Activated CD4-positive, alpha-beta T cell treated with anti-CD3 and anti-CD28 coated beads for 36 hours (primary cell): ENCODE data around the gene PPARGC1A. TPM values are rescaled to one million over a fixed set of nuclear protein-coding genes. Genes with fewer than 3 reads are reported as not detected.

Experiments
- ATAC-seq: fragments of 200-7000 bp; cut with Tn5 transposase; one replicate; pipeline ENCODE4 v1.10.0; 2021; ENCODE audit warnings: mild to moderate bottlenecking, moderate library complexity
- CTCF ChIA-PET: fragments of 350-600 bp; sonication (Branson Sonifier 250); formaldehyde crosslinking; loops from one replicate; lab custom pipeline; 2021; ENCODE audit warnings: antibody characterized with exemption; lab: Charles Lee
- POLR2A ChIA-PET: fragments of 350-600 bp; sonication (Branson Sonifier 250); formaldehyde crosslinking; loops from one replicate; lab custom pipeline; 2021; ENCODE audit warnings: antibody characterized with exemption, inconsistent platforms; lab: Charles Lee
- DNase-seq: peaks from one replicate; pipeline ENCODE4 v3.0.0-alpha.2; 2020
- H3K27ac Mint-ChIP-seq: one replicate; pipeline ENCODE4 v1.8.0; 2021; ENCODE audit warnings: mixed read lengths
- H3K27me3 Mint-ChIP-seq: one replicate; pipeline ENCODE4 v1.8.0; 2021; ENCODE audit warnings: mixed read lengths
- H3K36me3 Mint-ChIP-seq: one replicate; pipeline ENCODE4 v1.8.0; 2021; ENCODE audit warnings: low read depth, mixed read lengths
- H3K4me1 Mint-ChIP-seq: one replicate; pipeline ENCODE4 v1.8.0; 2021; ENCODE audit warnings: mixed read lengths
- H3K4me3 Mint-ChIP-seq: one replicate; pipeline ENCODE4 v1.8.0; 2021; ENCODE audit warnings: mild to moderate bottlenecking, moderate library complexity, mixed read lengths
- H3K9me3 Mint-ChIP-seq: one replicate; pipeline ENCODE4 v1.8.0; 2021; ENCODE audit warnings: low read depth, mixed read lengths
- intact Hi-C, 2 experiments: fragments of 100-400 bp; cut with DNase I in 1 of 2; cut with micrococcal nuclease in 1 of 2; formaldehyde crosslinking; loops; one replicate each; pipeline versions ENCODE4 v1.14.2 to v1.15.1; 2022 to 2024; cut with DNase I, micrococcal nuclease
- total RNA-seq, 2 experiments: library from RNA; stranded (reverse); gene quantifications; one replicate each; pipeline ENCODE4 v1.2.3, GENCODE V29; 2021

Gene PPARGC1A, protein sequence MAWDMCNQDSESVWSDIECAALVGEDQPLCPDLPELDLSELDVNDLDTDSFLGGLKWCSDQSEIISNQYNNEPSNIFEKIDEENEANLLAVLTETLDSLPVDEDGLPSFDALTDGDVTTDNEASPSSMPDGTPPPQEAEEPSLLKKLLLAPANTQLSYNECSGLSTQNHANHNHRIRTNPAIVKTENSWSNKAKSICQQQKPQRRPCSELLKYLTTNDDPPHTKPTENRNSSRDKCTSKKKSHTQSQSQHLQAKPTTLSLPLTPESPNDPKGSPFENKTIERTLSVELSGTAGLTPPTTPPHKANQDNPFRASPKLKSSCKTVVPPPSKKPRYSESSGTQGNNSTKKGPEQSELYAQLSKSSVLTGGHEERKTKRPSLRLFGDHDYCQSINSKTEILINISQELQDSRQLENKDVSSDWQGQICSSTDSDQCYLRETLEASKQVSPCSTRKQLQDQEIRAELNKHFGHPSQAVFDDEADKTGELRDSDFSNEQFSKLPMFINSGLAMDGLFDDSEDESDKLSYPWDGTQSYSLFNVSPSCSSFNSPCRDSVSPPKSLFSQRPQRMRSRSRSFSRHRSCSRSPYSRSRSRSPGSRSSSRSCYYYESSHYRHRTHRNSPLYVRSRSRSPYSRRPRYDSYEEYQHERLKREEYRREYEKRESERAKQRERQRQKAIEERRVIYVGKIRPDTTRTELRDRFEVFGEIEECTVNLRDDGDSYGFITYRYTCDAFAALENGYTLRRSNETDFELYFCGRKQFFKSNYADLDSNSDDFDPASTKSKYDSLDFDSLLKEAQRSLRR
- not detected for total RNA-seq

DNA sequence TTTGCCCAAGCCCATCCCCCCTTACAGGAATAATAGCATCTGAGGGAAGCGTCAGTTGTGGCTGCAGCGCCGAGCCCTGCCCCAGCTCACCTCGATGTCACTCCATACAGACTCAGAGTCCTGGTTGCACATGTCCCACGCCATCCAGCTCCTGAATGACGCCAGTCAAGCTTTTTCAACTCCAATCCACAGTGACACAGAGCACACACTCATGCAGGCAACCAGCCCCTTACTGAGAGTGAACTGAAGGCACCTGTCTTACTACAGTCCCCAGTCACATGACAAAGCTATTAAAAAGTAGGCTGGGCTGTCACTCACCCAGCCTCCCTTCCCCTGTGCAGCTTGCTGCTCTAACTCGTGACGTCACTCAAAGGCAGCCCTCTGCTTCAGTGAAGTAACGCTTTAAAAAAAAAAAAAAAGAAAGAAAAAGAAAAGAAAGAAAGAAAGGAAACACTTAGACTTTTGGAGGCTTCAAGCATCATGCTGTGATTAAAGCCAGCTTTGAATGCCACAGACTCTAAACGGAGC lies at the start of gene PPARGC1A:
TSS of gene PPARGC1A (minus strand) at position 234 of the 528 bp plus-strand sequence. CDS start at position 144, 90 bp downstream.
- Mint-ChIP-seq H3K9me3 (no peaks in the 10 kb centered on the region), H3K27ac (no peak within 1 kb of the TSS), H3K4me1 (peaks cover 19% of the 10 kb centered on the region), H3K36me3 (no peaks in the 10 kb centered on the region), H3K4me3 (peak within 1 kb of the TSS; percentile 26), H3K27me3 (peaks cover 25% of the 10 kb centered on the region)
- ATAC-seq (peak; percentile 51), DNase-seq (peak; percentile 9)
- POLR2A ChIA-PET, result no interaction called here
- CTCF ChIA-PET, result interaction anchor here (0.6 kb wide), 1 partner anchor 309 kb away, joined by 3 read pairs; no protein-coding TSS in a partner anchor
- intact Hi-C loops, result no loop called here

DNA sequence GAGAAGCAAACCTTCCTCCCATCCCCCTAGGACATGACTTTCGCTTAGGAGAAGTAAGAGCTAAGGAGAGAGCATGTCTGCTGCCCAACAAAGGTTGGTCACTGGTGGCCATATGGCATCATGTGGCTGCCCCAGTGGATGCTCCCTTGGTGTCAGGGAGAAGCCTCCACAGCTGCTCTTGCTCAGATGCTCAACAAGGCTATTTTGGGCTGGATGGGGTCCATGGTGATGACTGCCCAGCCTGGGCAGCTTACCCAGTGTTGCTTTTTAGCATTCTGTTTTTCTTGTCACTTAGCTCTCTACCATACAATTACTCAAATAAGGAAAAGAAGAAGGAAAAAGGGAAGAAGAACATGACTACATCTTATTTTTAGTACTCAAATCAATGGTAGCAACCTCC lies 48.9 kb upstream of the PPARGC1A start:
- H3K4me3 Mint-ChIP-seq, result no peak overlapping the region
- H3K4me1 Mint-ChIP-seq, result no peaks in the 10 kb centered on the region
- peaks cover 5% of the 10 kb centered on the region for H3K27me3 Mint-ChIP-seq
- H3K27ac Mint-ChIP-seq, result no peak overlapping the region
- ChIA-PET POLR2A (no interaction called here), CTCF (no interaction called here)
- intact Hi-C loops, result no loop called here
- no peak for ATAC-seq
- no peaks in the 10 kb centered on the region for H3K36me3 Mint-ChIP-seq
- DNase-seq, result no peak
- no peaks in the 10 kb centered on the region for H3K9me3 Mint-ChIP-seq

DNA sequence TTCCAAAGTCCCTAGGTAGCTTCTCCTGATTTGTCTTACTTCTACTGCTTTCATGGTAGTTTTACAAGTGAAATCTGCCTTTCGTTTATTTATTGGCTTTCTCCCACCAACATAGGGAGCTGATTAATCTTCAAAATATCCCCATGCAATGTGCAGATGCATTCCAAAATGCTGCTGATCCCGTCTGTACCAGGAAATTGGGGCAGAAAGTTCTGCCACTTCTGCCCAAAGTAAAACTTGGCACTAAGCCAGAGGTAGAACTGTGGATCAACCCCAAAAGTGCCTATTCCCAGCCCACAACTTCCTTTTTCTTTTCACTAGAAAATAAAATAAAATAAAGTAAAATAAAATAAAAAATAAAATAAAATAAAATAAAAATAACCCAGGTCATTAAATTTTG lies 47.3 kb upstream of the PPARGC1A start:
- intact Hi-C loops, result no loop called here
- no peak for DNase-seq
- Mint-ChIP-seq H3K4me1 (no peaks in the 10 kb centered on the region), H3K27ac (no peak overlapping the region), H3K9me3 (no peaks in the 10 kb centered on the region), H3K27me3 (no peaks in the 10 kb centered on the region), H3K4me3 (no peak overlapping the region), H3K36me3 (no peaks in the 10 kb centered on the region)
- no peak for ATAC-seq
- CTCF ChIA-PET, result interaction anchor here (0.6 kb wide), 1 partner anchor 697 kb away, joined by 3 read pairs; no protein-coding TSS in a partner anchor
- POLR2A ChIA-PET, result no interaction called here

DNA sequence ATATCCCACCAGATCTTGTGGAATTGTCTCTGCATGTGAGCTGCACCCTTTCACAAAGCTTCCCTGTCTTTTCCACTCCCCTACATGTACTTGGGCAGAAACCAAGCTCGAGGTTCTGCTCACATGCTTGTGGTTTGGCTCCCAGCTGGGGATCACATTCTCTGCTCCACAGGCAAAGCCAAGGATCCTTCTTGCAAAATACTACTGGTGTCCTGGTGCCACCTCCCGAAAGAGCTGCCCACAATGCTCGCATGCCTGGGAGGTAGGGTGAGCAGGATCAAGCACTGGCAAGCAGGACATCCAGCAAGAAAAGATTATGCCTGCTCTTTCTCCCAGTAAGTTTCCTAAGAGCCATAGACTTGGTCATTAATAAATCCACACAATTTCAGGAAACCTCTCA lies 45.1 kb upstream of the PPARGC1A start:
- ATAC-seq (no peak), DNase-seq (no peak)
- Mint-ChIP-seq H3K27me3 (no peaks in the 10 kb centered on the region), H3K4me3 (no peak overlapping the region), H3K9me3 (no peaks in the 10 kb centered on the region), H3K27ac (no peak overlapping the region), H3K4me1 (no peaks in the 10 kb centered on the region), H3K36me3 (no peaks in the 10 kb centered on the region)
- POLR2A ChIA-PET, result no interaction called here
- intact Hi-C loops, result no loop called here
- CTCF ChIA-PET, result no interaction called here

DNA sequence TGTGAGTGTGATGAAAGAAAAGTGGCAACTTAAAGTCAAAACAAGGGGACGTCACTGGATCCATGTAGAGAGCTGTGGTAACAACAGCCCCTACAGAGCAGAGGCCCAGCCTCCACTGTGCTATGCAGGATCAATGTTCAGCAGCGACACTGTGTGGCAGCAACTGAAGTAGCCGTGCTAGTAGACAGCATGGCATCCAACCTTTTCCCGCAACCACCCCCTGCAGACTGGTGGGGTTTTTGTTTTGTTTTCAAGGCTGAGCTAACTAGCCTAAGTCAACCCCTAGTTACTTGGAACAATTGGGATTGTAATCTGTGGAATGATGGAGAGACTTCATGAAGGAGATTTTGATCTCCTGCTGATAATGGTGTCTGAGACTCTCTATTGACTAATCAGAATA lies 44.4 kb upstream of the PPARGC1A start:
- Mint-ChIP-seq H3K9me3 (no peaks in the 10 kb centered on the region), H3K27ac (no peak overlapping the region), H3K27me3 (no peaks in the 10 kb centered on the region), H3K36me3 (no peaks in the 10 kb centered on the region), H3K4me3 (no peak overlapping the region), H3K4me1 (no peaks in the 10 kb centered on the region)
- intact Hi-C loops, result no loop called here
- CTCF ChIA-PET, result no interaction called here
- DNase-seq, result no peak
- ATAC-seq, result no peak
- POLR2A ChIA-PET, result no interaction called here

- Mint-ChIP-seq H3K4me1 (no peaks in the 10 kb centered on the region), H3K27ac (no peak overlapping the region), H3K4me3 (no peak overlapping the region), H3K36me3 (no peaks in the 10 kb centered on the region), H3K27me3 (no peaks in the 10 kb centered on the region), H3K9me3 (no peaks in the 10 kb centered on the region)
- intact Hi-C loops, result no loop called here
- POLR2A ChIA-PET, result no interaction called here
- ATAC-seq, result no peak
- CTCF ChIA-PET, result no interaction called here
- no peak for DNase-seq
Measured at GRCh38 chr4:23932901-23933308, 43.1 kb upstream of the PPARGC1A start.

- Mint-ChIP-seq H3K4me1 (no peaks in the 10 kb centered on the region), H3K4me3 (no peak overlapping the region), H3K27me3 (no peaks in the 10 kb centered on the region), H3K9me3 (no peaks in the 10 kb centered on the region), H3K27ac (no peak overlapping the region), H3K36me3 (no peaks in the 10 kb centered on the region)
- no peak for DNase-seq
- ATAC-seq, result no peak
- CTCF ChIA-PET, result no interaction called here
- intact Hi-C loops, result no loop called here
- POLR2A ChIA-PET, result no interaction called here
Measured at GRCh38 chr4:23932186-23932585, 42.3 kb upstream of the PPARGC1A start.

- POLR2A ChIA-PET, result no interaction called here
- Mint-ChIP-seq H3K36me3 (no peaks in the 10 kb centered on the region), H3K27me3 (no peaks in the 10 kb centered on the region), H3K27ac (no peak overlapping the region), H3K4me1 (no peaks in the 10 kb centered on the region), H3K9me3 (no peaks in the 10 kb centered on the region), H3K4me3 (no peak overlapping the region)
- ATAC-seq (no peak), DNase-seq (no peak)
- intact Hi-C loops, result no loop called here
- CTCF ChIA-PET, result no interaction called here
Measured at GRCh38 chr4:23931489-23931830, 41.6 kb upstream of the PPARGC1A start.

DNA sequence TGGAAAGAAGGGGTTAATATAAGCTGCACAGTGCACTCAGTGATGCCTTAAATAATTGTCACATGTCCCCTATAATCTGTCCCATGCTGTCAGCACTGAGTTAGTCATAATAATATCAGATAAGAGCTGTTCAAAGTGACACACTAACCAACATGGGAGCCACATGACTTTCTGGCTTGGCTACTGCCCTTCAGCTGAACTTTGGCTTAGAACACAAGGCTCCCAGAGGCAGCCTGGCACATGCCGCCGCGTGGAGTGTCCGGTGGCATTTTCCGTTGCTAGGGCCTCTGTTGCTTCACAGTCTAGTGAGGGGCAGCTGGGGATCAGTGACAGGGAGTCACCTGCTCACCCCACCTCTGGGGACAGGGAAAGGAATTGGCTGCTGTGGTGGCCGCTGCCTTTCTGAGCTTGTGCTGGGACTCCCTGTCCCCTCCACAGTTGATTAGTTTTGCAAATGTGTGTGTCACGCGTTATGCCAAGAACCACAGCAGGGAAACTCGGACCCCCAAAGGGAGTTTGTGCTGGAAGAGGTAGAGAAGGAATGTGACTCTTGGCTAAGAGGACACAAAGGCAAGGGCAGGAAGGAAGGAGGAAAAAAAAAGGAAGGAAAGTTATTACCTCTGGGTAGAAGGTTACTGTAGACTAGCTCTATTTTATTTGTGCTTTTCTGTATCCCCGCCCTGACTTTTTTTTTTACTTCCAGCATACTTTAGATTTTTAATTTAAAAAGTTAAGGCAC lies 41.1 kb upstream of the PPARGC1A start:
- no peak for ATAC-seq
- Mint-ChIP-seq H3K9me3 (no peaks in the 10 kb centered on the region), H3K4me1 (no peaks in the 10 kb centered on the region), H3K27me3 (no peaks in the 10 kb centered on the region), H3K4me3 (no peak overlapping the region), H3K27ac (no peak overlapping the region), H3K36me3 (no peaks in the 10 kb centered on the region)
- no peak for DNase-seq
- CTCF ChIA-PET, result no interaction called here
- intact Hi-C loops, result no loop called here
- POLR2A ChIA-PET, result no interaction called here

- no peaks in the 10 kb centered on the region for H3K4me1 Mint-ChIP-seq
- intact Hi-C loops, result no loop called here
- DNase-seq (no peak), ATAC-seq (no peak)
- no peak overlapping the region for H3K4me3 Mint-ChIP-seq
- no peak overlapping the region for H3K27ac Mint-ChIP-seq
- no peaks in the 10 kb centered on the region for H3K36me3 Mint-ChIP-seq
- CTCF ChIA-PET, result no interaction called here
- no peaks in the 10 kb centered on the region for H3K9me3 Mint-ChIP-seq
- H3K27me3 Mint-ChIP-seq, result no peaks in the 10 kb centered on the region
- POLR2A ChIA-PET, result no interaction called here
Measured at GRCh38 chr4:23929248-23929647, 39.4 kb upstream of the PPARGC1A start.

DNA sequence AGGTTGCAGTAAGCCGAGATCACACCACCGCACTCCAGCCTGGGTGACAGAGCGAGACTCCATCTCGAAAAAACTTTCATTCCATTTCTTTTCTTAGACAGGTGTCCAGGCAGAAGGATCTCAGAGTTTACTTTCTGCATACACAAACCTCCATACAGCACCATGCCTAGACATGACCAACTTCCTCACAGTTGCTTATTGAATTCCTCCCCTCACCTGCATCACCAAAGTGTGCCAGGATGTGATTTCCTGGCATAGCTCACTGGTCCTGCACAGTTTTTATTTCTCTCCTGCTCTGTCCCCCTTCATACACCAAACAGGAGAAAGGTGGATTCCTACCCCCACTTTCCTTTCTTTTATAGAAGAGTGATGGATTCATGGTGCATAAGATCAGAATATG lies 34.7 kb upstream of the PPARGC1A start:
- H3K27ac Mint-ChIP-seq, result no peak overlapping the region
- no peak overlapping the region for H3K4me3 Mint-ChIP-seq
- H3K27me3 Mint-ChIP-seq, result no peaks in the 10 kb centered on the region
- DNase-seq, result no peak
- POLR2A ChIA-PET, result no interaction called here
- no peaks in the 10 kb centered on the region for H3K36me3 Mint-ChIP-seq
- H3K4me1 Mint-ChIP-seq, result no peaks in the 10 kb centered on the region
- ATAC-seq, result no peak
- no peaks in the 10 kb centered on the region for H3K9me3 Mint-ChIP-seq
- intact Hi-C loops, result no loop called here
- CTCF ChIA-PET, result no interaction called here
